GM19455 (cell line): ENCODE data around the gene UBR4.
"Not testable (repeated sequence)": the region's sequence is repeated elsewhere in the genome, so short reads cannot be mapped to it uniquely, and the experiment has no call there.

Experiments used
- ATAC-seq: cut with Tn5 transposase; IDR thresholded peaks from one replicate; pipeline ENCODE4 v1.9.1; 2021; ENCODE audit not compliant: unreplicated experiment

The UBR4 gene

GRCh38 chr1:19191811-19192210 is 18.3 kb downstream of the UBR4 start:
- no peak for ATAC-seq

DNA sequence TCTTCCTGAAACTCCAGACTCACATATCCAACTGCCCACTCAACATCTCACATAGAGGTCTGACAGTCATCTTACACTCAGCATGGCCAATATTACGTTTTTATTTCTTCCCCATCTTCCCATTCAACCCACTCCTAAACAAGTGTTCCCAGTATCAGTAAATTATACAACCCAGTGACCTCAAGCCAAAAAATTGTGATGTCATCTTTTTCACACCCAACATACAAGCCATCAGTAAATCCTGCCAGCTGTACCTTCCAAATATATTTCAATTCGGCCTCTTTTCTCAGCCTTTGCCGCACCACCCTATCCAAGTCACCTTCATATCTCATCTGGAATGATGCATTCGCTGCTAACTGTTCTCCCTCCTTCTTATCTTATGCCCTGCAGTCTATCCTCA is 19.6 kb downstream of the UBR4 start:
- no peak for ATAC-seq

GRCh38 chr1:19189270-19189669 is 20.8 kb downstream of the UBR4 start:
- no peak for ATAC-seq

DNA sequence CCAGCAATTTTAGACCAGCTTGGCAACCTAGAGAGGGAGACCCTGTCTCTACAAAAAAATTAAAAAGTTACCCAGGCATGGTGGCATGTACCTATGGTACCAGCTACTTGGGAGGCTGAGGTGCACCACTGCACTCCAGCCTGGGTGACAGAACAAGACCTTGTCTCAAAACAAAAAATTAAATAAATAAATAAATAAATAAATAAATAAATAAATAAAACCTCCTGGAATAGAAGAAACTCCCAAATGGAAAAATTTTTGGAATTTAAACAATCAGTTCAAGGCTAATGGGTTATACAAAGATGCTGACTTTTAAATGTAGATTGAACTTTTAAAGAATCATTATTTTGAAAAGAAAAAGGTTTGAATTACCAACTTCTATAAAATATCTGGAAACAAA is 22.2 kb downstream of the UBR4 start:
- no peak for ATAC-seq

DNA sequence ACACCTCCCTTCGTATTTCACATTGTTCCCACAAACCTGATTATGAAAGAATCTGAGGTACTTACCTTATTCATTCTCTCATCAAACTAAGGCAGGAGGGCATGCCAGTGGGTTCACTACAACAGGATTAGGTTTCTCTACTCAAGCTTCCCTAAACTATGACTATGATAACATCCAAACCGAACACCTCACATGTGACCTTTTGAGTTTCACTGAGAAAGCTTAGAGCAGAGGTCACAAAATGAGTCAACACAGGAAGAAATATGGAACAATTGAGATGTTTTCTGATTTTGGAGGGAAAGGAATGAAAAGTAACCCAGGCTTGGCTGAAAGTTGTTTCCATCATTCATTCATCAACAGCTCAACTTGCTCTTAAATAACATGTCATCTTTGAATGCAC is 24.1 kb downstream of the UBR4 start:
- no peak for ATAC-seq

DNA sequence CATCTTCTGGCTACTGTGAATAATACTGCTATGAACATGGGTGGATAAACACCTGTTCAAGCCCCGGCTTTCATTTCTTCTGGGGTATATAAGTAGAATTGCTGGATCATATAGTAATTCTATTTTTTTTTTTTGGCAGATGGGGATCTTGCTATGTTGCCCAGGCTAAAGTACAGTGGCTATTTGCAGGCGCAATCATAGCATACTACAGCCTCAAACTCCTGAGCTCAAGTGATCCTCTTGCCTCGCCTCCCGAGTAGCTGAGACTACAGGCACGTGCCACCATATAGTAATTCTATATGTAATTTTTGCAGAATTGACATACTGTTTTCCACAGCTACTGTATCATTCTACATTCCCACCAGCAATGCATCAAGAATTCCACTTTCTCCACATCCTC is 27.8 kb downstream of the UBR4 start:
- no peak for ATAC-seq

- ATAC-seq: not testable (repeated sequence)
These were observed 29.8 kb downstream of the UBR4 start for GRCh38 chr1:19180265-19180657.

DNA sequence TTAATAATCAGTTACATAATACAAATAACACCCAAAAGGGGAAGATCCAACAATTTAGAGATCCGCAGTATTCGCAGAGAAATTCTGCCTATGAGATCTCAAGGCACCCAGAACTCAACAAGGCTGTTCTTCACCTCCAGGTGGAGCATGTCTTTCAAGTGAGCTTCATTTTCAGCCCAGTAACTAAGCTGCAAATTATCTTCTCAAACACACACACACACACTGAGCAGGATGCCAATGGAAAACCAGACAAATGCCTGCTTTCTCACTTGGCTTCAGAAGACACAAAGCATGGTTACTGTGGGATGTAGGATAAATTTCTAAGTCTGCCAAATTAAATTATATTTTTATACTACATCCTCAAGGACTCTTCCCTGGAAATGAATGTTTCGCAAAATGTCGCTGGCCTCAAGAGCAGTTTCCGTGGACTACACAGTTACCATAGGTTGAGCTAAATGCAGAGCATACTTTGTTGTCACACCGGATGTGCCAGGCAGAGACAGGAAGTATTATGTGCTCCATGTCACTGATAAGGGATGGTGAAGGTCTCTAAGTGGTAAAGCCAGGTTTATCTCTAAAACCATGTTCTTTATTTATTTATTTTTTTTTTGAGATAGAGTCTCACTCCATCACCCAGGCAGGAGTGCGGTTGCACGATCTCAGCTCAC is 30.3 kb downstream of the UBR4 start:
- ATAC-seq: no peak

DNA sequence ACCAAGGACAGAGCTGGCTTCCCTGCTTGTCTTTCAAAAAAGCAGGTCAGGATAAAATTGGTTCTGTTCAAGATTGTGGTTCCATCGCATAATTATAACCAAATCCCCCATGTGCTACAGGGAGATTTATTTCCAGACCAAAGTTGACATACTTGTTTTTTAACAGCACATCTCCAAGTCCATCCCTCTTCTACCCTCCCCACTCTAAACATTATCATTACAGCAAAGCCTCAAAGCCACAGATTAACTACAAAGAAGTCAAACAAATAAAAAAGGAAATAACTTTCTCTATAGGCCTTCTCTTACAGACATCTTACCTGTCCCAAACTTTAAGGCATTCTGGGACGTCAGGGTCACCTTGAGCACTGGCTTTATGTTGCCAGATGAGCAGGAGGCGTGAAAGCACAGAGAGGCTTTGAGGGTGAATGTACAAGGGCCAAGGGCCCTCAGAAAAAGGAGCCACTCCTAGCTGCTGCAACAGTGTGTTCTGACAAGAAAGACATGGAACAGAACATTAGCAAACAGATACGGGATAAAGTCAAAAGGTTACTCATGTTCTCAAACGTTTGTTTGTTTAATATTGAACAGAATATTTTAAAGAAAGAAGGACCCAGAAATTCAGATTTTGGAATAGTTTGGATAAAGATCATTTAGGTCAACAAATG is 31.2 kb downstream of the UBR4 start:
- no peak for ATAC-seq

DNA sequence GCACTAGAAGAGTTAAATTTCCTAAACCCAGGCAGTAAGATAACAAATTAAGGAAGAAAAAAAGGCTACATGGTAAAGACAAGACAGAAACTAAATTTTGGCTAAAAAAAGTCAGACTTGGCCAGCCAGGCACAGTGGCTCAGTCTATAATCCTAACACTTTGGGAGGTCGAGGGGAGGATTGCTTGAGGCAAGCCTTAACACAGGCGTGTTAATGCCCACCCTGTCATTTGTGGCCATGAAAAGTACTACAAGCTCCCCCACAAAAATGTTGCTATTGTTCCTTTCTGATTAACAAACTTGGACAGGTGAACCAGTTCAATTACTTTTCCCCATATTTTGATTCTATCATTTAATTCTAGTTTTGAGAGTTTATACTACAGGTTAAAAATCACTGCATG is 32.3 kb downstream of the UBR4 start:
- no peak for ATAC-seq

GRCh38 chr1:19169642-19170041 is 40.4 kb downstream of the UBR4 start:
- no peak for ATAC-seq

DNA sequence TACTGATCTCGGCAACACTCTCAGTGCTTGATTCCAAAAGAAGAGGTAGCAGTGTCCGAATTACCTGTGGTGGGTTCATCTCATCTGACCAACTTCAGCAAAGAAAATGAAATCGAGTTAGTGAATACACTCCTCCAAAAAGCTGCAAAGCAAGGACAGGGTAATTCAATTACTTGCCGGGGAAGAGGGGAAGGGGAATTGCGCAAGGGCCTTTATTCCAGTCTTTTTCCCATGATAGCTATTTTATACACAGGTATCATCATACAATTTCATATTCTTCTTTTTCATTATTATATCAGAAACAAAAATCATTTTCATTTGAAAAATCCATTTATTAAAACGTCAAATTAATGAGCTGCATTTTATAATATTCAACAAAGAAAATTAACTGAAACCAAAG is 42.9 kb downstream of the UBR4 start:
- ATAC-seq: no peak

- no peak for ATAC-seq
These were observed 44.0 kb downstream of the UBR4 start for GRCh38 chr1:19166066-19166465.

- no peak for ATAC-seq
These were observed 44.6 kb downstream of the UBR4 start for GRCh38 chr1:19165501-19165900.

- no peak for ATAC-seq
These were observed 45.6 kb downstream of the UBR4 start for GRCh38 chr1:19164274-19165015.

- ATAC-seq: no peak
These were observed 46.8 kb downstream of the UBR4 start for GRCh38 chr1:19163261-19163660.

DNA sequence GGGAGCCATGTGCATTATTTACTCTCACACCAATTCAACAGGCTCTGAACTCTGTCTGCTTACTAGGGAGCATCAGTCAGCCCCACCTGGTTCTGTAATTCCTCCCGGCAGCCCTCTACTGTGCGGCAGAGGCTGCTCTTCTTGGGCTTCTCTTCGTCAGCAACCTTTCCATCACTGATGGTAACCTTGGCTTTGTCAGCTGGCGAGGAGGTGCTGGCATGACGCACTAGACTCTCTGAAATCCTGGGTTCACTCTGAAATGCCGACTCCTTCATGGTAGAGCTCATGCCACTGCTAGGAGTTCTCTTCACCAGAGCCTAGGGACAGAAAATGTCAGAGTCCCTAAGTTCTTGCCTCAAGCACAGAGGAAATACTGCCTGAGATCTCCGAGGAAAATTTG is 49.2 kb downstream of the UBR4 start:
- ATAC-seq: no peak

DNA sequence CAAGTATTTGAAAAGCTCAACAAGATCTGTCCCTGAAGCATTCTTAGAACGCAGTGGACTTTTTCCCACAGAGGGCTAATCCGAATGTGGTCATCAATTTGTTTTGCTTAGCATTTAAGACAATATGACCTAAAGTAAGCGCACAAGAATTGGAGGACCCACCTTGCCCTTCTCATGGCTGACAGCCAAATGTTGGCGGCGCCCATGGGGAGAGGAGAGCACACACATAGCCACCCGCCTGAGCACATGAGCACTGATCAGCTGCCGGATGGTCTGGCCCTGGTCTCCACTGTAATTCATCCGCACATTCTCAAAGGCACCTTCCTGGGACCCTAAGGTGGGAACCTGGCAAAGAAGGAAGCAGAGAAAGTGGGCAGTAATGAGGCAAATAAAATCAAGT is 52.4 kb downstream of the UBR4 start:
- no peak for ATAC-seq

DNA sequence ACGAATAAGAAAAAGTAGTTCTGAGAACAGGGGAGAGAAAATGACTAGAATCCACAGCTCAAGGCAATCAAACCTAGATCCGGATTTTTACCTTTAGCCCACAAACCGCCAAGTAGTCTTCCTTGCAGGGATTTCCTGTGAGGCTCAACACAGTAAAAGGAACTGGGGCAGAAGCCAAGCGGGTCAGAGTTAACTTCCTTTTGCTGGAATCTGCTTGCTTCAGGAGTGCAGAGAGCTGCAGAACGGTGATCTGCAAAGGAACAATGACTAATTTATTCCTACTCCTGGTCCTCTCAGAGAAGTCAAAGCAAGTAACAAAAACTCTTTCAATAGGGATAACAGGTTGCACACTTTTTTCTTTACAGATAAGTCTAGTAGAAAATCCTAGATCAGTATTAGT is 53.4 kb downstream of the UBR4 start:
- no peak for ATAC-seq

- no peak for ATAC-seq
These were observed 55.2 kb downstream of the UBR4 start for GRCh38 chr1:19154876-19155275.

GRCh38 chr1:19153169-19153568 is 56.9 kb downstream of the UBR4 start:
- ATAC-seq: no peak

GRCh38 chr1:19151537-19151936 is 58.5 kb downstream of the UBR4 start:
- ATAC-seq: no peak
